Measurements from ENCODE around the gene MRPL1.
"Not testable (repeated sequence)": the region's sequence is repeated elsewhere in the genome, so short reads cannot be mapped to it uniquely, and the experiment has no call there.

Gene MRPL1

GRCh38 chr4:77849278-77849965 lies 13.2 kb upstream of the MRPL1 start:
- no peak for DNase-seq (ENCODE audit: low read depth, low spot score)
- no peak for TF ChIP-seq CTCF (IDR thresholded peaks at IDR 0.05; ENCODE audit: low read depth, low read length)
- H3K4me3 ChIP-seq (ENCODE audit: low read depth, low read length): no peak overlapping the region
- in situ Hi-C loops (cut with HindIII; ENCODE audit: low sequenced_read_pairs): no loop called here

- no peak for DNase-seq (ENCODE audit: low read depth, low spot score)
- H3K4me3 ChIP-seq (ENCODE audit: low read depth, low read length): no peak overlapping the region
- TF ChIP-seq CTCF (IDR thresholded peaks at IDR 0.05; ENCODE audit: low read depth, low read length): no peak
- in situ Hi-C loops (cut with HindIII; ENCODE audit: low sequenced_read_pairs): no loop called here
Observed at GRCh38 chr4:77852892-77853495, 9.6 kb upstream of the MRPL1 start.

- in situ Hi-C loops (cut with HindIII; ENCODE audit: low sequenced_read_pairs): no loop called here
- DNase-seq (ENCODE audit: low read depth, low spot score): no peak
- no peak overlapping the region for H3K4me3 ChIP-seq (ENCODE audit: low read depth, low read length)
- no peak for TF ChIP-seq CTCF (IDR thresholded peaks at IDR 0.05; ENCODE audit: low read depth, low read length)
Observed at GRCh38 chr4:77854431-77855111, 8.1 kb upstream of the MRPL1 start.

- no peak for TF ChIP-seq CTCF (IDR thresholded peaks at IDR 0.05; ENCODE audit: low read depth, low read length)
- no peak for DNase-seq (ENCODE audit: low read depth, low spot score)
- no peak overlapping the region for H3K4me3 ChIP-seq (ENCODE audit: low read depth, low read length)
- in situ Hi-C loops (cut with HindIII; ENCODE audit: low sequenced_read_pairs): no loop called here
Observed at GRCh38 chr4:77856152-77856551, 6.5 kb upstream of the MRPL1 start.

- DNase-seq (ENCODE audit: low read depth, low spot score): no peak
- H3K4me3 ChIP-seq (ENCODE audit: low read depth, low read length): no peak overlapping the region
- in situ Hi-C loops (cut with HindIII; ENCODE audit: low sequenced_read_pairs): no loop called here
- TF ChIP-seq CTCF (IDR thresholded peaks at IDR 0.05; ENCODE audit: low read depth, low read length): no peak
Observed at GRCh38 chr4:77859256-77859655, 3.4 kb upstream of the MRPL1 start.

- in situ Hi-C loops (cut with HindIII; ENCODE audit: low sequenced_read_pairs): no loop called here
- TF ChIP-seq CTCF (IDR thresholded peaks at IDR 0.05; ENCODE audit: low read depth, low read length): no peak
- H3K4me3 ChIP-seq (ENCODE audit: low read depth, low read length): no peak overlapping the region
- DNase-seq (ENCODE audit: low read depth, low spot score): no peak
Observed at GRCh38 chr4:77861495-77861894, 1.1 kb upstream of the MRPL1 start.

GRCh38 chr4:77863341-77863740 lies 711 bp downstream of the MRPL1 start:
- peak overlapping the region; percentile 94 for H3K4me3 ChIP-seq (ENCODE audit: low read depth, low read length)
- DNase-seq (ENCODE audit: low read depth, low spot score); in situ Hi-C loops (cut with HindIII; ENCODE audit: low sequenced_read_pairs): not testable (repeated sequence)

All from astrocyte of the spinal cord (primary cell).